ENCODE results near the gene CTR9.
A peak's percentile ranks its signal among the peaks of the same experiment; 100 is the strongest.

CTR9 gene

DNA sequence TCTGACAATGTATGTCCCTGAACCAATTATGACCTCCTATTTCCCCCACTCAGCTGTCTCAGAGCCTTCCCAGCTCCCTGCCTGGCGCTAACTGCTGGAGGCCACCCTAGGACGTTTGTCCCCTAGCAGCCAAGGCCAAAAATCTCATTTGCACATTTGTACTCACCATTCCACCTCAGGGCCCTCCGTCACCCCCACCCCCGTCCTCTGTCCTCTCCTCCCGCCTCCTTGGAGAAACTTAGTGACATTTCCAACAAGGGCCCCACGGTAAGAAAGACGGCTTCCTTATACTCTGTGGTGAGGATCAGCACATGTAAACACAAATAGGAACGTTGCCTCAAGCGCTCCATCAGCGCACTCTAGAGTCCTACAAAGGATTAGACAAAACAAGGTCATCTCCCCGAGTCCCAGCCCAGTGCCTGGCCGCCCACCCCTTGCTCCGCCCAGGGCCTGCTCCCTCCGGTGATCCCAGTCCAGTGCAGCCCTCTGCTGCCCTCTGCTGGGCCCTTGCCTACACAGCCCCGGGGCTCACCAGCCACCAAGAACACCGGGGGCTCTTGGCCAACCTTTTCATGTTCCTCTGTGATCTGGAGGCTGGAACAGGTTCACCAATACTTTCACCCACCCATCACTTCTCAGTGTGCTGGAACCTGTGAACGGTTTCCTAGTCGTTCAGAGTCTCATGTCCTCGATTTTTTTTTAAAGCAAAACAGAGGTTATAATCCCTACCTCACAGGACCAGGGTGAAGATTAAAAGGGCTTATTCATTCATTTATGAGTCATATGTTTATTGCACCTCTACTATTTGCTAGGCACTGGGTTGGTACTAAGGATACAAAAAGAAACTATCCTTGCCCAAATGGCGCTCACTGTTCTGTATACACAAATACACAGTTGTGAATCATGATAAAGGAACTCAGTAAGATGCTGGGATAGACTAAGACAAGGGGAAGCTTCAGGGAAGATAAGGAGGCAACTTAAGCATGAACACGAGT is 15.3 kb upstream of the CTR9 start:
- TF ChIP-seq, protein P1, sequence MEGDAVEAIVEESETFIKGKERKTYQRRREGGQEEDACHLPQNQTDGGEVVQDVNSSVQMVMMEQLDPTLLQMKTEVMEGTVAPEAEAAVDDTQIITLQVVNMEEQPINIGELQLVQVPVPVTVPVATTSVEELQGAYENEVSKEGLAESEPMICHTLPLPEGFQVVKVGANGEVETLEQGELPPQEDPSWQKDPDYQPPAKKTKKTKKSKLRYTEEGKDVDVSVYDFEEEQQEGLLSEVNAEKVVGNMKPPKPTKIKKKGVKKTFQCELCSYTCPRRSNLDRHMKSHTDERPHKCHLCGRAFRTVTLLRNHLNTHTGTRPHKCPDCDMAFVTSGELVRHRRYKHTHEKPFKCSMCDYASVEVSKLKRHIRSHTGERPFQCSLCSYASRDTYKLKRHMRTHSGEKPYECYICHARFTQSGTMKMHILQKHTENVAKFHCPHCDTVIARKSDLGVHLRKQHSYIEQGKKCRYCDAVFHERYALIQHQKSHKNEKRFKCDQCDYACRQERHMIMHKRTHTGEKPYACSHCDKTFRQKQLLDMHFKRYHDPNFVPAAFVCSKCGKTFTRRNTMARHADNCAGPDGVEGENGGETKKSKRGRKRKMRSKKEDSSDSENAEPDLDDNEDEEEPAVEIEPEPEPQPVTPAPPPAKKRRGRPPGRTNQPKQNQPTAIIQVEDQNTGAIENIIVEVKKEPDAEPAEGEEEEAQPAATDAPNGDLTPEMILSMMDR (IDR thresholded peaks at IDR 0.05; ENCODE audit: extremely low read depth, insufficient read depth, missing control alignments): peak; percentile 92
- peak; percentile 87 for DNase-seq (ENCODE audit: low spot score)
- in situ Hi-C loops (cut with MboI; ENCODE audit: low pct_unique_long_range_greater_than_20kb, low sequenced_read_pairs, unreplicated experiment): loop anchor here (5.0 kb wide), 1 partner anchor 328 kb away; no protein-coding TSS in a partner anchor

DNA sequence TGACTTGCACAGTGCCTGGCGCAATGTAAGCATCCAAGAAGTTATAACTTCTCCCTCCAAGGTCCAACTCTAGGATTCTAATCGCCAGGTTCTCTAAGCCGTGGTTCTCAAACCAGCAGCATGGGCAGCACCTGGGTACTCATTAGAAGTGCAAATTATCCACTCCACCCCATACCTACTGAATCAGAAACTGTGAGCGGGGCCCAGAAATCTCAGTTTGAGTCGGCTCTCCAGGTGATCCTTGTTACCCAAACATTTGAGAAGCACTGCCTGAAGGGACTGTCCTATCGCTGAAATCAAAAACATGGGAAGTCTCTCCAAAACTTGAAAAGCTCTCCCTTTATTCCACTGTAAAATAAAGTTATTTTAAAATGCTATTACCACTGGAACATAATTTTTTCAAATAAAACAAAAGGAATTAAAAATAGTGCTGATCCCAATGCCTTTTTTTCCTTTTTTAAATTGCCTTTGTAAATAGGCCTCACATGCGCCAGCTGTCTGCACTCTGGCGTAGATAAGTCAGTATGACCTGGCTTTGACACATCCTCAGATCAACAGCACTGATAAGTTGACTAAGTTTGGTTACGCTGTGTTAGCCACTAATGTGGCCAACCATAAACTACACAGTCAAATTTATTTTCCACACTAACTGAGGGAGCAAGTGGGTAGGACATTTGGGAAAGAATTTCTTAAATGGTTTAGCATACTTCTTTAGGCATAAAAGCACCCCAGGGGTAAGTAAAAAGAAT is 8.4 kb upstream of the CTR9 start:
- in situ Hi-C loops (cut with MboI; ENCODE audit: low pct_unique_long_range_greater_than_20kb, low sequenced_read_pairs, unreplicated experiment): no loop called here
- no peak for DNase-seq (ENCODE audit: low spot score)
- TF ChIP-seq, protein P1 (IDR thresholded peaks at IDR 0.05; ENCODE audit: extremely low read depth, insufficient read depth, missing control alignments): no peak

DNA sequence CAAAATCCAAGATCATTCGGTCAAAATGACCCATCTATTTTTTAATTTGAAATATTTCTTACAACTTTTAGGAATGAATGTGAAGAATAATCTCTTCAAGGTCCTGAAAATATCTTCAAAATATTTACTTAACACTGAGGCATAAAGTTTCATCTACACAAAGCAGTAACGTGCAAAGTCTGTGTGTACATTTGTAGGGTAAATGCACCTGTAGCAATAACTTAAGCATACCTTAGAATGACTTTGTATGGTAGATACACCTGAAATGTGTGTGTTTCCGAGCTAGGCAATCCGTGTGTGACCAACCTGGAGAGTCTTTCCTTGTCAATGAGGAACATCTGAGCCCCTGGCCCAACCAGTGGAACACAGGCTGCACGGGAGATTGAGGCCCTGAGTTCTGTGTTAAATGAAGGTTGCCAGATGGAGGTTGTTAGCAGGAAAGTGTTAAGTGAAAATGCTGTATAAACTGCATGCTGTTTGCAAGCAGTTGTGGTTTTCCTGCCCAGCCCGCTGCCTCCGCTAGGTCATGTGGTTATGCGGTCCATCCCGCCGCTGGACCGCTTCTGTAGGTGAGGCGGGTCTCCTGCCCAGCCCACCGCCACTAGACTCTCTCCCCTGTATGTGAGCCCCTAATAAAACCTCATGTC is 7.6 kb upstream of the CTR9 start:
- TF ChIP-seq, protein P1 (IDR thresholded peaks at IDR 0.05; ENCODE audit: extremely low read depth, insufficient read depth, missing control alignments): no peak
- DNase-seq (ENCODE audit: low spot score): no peak
- in situ Hi-C loops (cut with MboI; ENCODE audit: low pct_unique_long_range_greater_than_20kb, low sequenced_read_pairs, unreplicated experiment): no loop called here

DNA sequence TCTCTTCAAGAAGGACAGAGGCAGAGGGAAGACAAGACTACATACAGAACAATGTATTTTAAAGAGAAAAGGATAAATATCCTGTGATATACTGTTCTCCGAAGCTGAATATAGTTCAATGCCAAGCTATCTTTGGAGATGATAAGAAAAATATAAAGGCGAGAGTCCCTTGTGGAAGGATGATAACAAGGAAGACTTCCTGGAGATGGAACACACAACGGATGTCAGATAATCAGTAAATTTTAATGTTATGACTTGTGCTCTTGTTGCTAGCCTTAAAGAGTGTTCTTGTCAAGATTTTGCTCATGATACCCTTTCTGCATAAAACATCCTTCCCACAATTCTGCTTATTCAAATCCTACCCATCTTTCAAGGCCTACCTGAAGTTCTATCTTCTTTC is 6.8 kb upstream of the CTR9 start:
- TF ChIP-seq, protein P1 (IDR thresholded peaks at IDR 0.05; ENCODE audit: extremely low read depth, insufficient read depth, missing control alignments): no peak
- no peak for DNase-seq (ENCODE audit: low spot score)
- in situ Hi-C loops (cut with MboI; ENCODE audit: low pct_unique_long_range_greater_than_20kb, low sequenced_read_pairs, unreplicated experiment): no loop called here

DNA sequence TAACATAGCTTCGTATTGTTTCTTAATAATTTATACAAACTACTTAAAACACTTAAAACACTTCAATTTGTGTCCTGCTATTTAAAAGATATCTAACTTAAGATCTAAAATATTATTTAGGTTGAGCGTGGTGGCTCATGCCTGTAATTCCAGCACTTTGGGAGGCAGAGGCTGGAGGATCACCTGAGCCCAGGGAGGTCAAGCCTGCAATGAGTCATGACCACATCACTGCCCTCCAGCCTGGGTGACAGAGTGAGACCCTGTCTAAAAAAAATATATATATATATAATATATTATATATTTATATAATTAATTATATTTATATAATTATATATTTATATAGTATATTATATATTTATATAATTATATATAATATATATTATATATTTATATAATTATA is 4.2 kb upstream of the CTR9 start:
- TF ChIP-seq, protein P1 (IDR thresholded peaks at IDR 0.05; ENCODE audit: extremely low read depth, insufficient read depth, missing control alignments): no peak
- in situ Hi-C loops (cut with MboI; ENCODE audit: low pct_unique_long_range_greater_than_20kb, low sequenced_read_pairs, unreplicated experiment): no loop called here

DNA sequence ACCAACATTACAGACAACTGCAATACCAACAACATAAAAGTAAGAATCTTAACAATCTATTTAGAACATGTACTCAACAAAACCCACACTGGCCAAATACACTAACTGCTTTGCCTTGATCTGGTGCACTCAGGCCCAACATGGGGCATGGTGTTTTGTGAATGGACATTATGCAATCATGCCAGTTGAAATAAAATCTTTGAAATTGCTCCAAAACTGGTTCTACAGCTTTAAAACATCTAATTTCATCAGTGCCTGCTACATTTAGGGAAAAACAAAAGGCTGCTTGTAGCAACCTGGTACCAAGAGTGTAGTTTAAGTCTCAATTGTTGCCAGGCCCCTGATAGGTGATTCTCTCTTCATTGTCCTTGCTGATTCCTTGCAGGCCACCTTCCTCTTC is 3.3 kb upstream of the CTR9 start:
- no peak for DNase-seq (ENCODE audit: low spot score)
- in situ Hi-C loops (cut with MboI; ENCODE audit: low pct_unique_long_range_greater_than_20kb, low sequenced_read_pairs, unreplicated experiment): no loop called here
- TF ChIP-seq, protein P1 (IDR thresholded peaks at IDR 0.05; ENCODE audit: extremely low read depth, insufficient read depth, missing control alignments): no peak

More for the DNA sequence above, 4.2 kb upstream of the CTR9 start:
- DNase-seq (ENCODE audit: low spot score): no peak
